ENCODE data around the gene EIF2S1. TPM values are rescaled to one million over a fixed set of nuclear protein-coding genes. Genes with fewer than 3 reads are reported as not detected.
"Not testable (repeated sequence)": the region's sequence is repeated elsewhere in the genome, so short reads cannot be mapped to it uniquely, and the experiment has no call there.

The EIF2S1 gene
- total RNA-seq: 94.2 TPM

DNA sequence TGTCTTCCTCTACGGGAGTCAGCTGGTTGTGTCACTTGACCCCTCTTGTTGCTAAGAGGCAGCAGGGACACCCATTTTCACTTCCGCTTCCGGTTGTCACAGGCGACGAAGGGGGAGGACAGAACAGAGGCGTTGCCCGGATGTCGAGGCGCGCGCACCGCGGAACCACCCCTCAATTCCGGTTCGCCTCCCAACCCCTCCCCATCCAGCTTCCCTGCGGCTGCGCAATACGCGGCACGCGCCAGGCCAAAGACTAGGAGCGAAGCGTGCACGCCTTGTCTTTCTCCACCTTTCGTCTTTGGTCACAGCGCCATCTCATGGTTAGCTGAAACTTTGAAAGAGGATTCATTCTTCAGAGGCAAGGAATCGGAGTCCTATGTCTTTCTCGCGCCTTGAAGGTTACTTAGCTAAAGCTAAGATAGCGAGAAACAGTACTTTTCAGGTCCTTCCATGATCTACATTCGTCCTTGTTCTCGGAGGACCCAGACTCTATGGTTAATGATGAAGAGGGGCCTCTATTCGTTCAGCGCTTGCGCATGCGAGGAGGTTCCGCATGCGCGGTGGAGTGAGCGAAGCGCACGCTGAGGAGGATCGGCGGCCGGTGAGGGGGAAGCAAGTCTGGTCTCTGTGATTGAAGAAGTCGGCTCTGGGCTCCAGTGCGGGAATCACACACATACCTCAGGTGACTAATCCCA lies at the start of gene EIF2S1, which contains the start of gene ATP6V1D:
Gene EIF2S1, plus strand, starts transcription at position 554 of the 695 bp plus-strand sequence. CDS start 4,440 bp downstream, outside the sequence.
Gene ATP6V1D, minus strand, starts transcription at position 30 of the 695 bp plus-strand sequence. CDS start 106 bp downstream, outside the sequence.
- peak; percentile 98 for ATAC-seq

DNA sequence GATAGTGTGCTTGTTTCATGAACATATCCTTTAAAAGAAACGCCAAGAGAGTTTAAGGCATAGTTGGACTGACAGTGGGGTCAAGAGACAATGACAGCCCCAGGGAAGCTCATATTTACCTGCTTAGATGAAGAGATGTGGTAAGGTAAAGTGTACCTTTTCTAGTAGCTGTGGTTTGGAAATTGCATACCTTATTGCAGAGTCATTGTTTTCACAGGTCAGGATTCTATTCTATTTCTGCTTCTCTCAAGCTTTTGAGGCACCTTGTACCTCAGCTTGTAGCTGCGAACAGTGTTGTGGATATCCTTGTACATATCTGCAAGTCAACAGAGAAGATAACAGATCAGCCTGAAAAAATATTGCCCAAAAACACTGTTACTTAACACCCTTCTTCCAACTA lies 48.3 kb upstream of the EIF2S1 start:
- no peak for ATAC-seq

DNA sequence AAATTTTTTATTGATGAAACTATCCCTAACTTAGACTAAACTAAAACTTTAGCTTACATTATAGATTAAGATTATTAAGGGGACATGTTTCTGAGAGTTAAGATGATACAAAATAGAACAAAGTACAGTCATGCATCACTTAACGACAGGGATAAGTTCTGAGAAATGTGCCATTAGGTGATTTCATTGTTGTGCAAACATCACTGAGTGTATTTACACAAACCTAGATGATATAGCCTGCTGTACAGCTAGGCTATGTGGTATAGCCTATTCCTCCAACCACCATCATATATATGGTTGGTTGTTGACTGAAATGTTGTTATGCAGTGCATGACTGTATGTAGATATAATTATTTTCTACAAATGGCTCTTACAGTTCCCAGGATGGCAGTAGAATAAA lies 47.0 kb upstream of the EIF2S1 start:
- no peak for ATAC-seq

DNA sequence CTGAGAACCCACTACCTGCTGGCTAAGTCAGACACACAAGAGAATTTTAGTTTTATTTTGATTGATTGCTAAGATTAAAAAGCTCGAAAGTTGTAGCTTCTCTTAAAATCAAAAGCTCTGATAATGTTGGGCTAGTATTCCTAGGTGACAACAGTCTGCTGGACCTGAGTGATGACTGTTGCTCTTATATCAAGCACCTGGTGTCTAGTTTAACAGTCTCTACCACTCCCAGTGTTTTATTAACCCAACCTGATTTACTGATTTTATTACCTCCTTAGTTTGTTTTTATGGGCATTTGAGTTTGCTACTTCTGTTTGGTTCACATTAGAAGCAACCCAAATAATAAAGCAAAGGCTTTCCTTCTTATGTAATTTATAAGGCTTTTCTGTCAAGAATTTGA lies 42.3 kb upstream of the EIF2S1 start:
- no peak for ATAC-seq

GRCh38 chr14:67319142-67319541 lies 41.0 kb upstream of the EIF2S1 start:
- no peak for ATAC-seq

DNA sequence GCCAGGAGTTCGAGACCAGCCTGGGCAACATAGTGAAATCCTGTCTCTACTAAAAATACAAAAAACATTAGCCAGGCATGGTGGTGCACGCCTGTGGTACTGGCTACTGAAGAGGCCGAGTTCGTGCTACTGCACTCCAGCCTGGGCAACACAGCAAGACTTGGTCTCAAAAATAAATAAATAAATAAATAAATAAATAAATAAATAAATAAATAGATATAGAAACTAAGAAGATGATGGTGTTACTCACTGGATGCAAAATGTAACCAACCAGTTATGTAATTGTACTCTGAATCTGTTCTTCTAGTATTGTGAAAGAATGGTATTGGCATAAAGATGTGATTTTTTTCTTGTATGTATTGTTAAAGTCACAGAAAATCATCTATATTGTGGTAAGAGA lies 30.5 kb upstream of the EIF2S1 start:
- ATAC-seq: not testable (repeated sequence)

DNA sequence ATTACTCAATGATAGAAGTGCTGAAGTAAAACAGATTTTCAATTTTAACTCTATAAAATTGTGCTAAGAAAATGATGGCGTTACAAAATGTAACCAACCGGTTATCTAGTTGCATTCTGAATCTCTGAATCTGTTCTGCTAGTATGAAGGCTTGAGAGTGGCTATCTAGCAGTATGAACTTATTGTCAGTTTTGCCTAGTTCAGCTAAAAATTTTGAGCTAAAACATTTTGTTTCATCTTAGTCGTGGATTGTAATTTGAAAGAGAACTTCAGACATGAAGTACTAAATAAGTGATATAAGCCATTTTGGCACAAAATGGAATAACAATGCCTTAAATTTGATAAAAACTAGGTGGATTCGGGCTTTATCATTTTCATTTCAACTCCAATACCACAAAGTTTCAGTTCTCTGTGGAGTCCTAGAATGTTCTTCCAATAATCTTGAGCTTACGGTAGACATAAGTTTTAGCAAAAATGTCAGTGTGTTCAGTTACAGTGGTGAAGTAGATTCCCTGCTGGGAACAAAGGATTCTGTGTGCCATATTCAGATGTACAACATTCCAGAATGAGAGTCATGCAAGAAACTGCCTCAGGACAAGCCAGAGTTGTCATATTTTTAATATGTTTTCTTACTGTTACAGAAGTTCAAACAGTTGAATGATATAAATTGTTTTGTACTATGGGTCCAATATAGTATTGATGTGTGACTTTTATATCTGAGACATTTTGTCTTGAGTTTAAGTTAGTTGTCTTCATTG lies 28.6 kb upstream of the EIF2S1 start:
- ATAC-seq: no peak

DNA sequence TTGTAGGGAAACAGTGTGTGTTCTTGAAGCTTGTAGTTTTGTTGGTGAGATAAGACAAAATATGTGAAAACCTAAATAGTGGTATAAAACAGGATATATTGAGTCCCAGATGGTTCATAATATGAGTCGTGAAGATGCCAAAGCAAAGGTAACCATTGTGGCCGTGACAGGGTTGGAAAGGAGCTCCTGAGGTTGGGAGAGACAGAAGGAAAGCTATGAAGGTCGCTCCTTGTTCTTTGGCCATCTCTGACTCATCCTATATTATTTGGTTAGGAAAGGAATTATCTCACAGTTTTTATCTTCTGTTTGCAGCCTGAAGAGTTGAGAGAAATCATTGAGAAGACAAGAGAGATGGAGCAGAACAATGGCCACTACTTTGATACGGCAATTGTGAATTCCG lies 27.7 kb upstream of the EIF2S1 start:
- ATAC-seq: no peak

GRCh38 chr14:67335781-67336180 lies 24.3 kb upstream of the EIF2S1 start:
- ATAC-seq: peak; percentile 29

DNA sequence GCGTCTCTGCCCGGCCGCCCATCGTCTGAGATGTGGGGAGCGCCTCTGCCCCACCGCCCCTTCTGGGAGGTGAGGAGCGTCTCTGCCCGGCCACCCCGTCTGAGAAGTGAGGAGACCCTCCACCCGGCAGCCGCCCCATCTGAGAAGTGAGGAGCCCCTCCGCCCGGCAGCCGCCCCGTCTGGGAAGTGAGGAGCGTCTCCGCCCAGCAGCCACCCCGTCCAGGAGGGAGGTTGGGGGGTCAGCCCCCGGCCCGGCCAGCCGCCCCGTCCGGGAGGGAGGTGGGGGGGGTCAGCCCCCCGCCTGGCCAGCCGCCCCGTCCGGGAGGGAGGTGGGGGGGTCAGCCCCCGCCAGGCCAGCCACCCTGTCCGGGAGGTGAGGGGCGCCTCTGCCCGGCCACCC lies 18.9 kb upstream of the EIF2S1 start:
- not testable (repeated sequence) for ATAC-seq

GRCh38 chr14:67343601-67344230 lies 16.4 kb upstream of the EIF2S1 start:
- peak; percentile 88 for ATAC-seq

- peak; percentile 90 for ATAC-seq
These were observed 14.5 kb upstream of the EIF2S1 start for GRCh38 chr14:67345583-67345982.

- no peak for ATAC-seq
These were observed 8.1 kb upstream of the EIF2S1 start for GRCh38 chr14:67352055-67352454.

DNA sequence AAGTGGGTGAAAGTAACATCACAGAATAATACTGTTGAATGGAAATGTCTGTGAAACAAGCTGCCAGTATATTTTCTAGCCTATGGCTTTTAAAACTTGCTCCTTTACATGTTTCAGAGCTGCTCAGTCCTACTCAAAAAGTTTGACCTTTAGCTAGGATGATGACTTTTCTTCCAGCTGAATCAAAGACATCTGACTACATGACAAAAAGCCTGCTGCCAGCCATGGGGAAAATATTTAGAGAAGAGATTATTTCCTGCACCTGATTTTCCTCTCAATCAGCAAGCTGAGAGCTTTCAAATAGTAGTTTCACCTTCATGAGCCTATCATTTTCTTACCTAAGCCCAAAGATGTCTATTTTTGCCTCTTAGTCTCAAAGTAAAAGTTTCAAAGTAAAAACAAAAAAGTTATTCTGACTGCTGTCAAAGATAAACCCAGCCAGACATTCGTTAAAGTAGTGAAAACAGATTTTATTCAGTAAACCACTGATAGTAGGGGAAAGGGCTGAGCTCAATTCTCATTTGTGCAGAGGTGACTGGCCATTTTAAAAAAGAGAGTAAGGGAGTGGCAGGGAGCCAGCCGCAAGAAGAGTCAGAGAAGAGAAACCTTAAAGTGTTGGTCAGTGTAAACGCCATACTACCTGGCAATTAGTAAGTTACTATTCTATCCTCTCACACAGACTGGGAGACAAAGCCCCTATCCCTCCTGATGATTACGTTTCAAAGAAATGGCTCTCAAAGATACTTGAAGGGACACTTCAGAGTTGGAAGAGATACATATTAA lies 2.8 kb upstream of the EIF2S1 start:
- ATAC-seq: no peak

DNA sequence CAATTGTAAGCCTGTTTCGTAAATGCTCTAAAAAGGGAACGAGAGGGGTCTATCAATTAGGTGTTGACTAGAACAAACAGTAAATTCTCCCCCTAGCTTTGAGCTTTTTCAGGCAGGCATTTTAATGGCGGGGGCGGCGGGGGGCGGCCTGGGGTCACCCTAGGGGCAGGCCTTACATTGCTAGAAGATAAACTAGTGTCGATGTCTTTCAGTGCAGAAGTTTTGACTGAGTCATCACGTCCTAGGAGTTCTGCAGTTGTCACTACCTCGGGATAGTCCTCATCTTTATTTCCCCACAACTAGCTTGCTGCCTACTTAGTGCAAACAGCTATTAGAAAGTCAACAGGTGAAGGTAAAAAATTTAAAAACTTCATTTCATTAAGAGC lies 2.2 kb upstream of the EIF2S1 start:
- ATAC-seq: no peak

- peak; percentile 12 for ATAC-seq
These were observed 979 bp upstream of the EIF2S1 start for GRCh38 chr14:67358924-67359774.

- peak; percentile 38 for ATAC-seq
These were observed 510 bp downstream of the EIF2S1 start for GRCh38 chr14:67360470-67361206.

DNA sequence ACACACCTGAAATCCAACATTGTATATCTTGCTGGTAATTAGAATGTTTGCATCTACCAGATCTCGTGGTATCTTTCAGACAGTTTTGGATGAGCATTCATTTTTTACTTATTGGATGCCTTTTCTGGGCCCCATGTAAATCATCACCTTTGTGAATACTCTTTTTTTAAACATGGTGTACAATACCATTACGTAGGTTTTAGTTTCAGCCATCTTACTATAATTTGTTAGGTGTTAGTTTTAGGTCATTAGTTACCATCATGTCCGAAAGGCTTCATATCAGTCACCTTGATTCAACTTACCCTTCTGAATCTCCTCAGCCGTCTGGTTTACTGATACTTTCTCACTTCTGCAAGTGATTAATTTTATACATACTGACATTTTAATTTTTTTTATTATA lies 5.3 kb downstream of the EIF2S1 start:
- ATAC-seq: no peak

GRCh38 chr14:67370830-67371229 lies 10.7 kb downstream of the EIF2S1 start:
- no peak for ATAC-seq

DNA sequence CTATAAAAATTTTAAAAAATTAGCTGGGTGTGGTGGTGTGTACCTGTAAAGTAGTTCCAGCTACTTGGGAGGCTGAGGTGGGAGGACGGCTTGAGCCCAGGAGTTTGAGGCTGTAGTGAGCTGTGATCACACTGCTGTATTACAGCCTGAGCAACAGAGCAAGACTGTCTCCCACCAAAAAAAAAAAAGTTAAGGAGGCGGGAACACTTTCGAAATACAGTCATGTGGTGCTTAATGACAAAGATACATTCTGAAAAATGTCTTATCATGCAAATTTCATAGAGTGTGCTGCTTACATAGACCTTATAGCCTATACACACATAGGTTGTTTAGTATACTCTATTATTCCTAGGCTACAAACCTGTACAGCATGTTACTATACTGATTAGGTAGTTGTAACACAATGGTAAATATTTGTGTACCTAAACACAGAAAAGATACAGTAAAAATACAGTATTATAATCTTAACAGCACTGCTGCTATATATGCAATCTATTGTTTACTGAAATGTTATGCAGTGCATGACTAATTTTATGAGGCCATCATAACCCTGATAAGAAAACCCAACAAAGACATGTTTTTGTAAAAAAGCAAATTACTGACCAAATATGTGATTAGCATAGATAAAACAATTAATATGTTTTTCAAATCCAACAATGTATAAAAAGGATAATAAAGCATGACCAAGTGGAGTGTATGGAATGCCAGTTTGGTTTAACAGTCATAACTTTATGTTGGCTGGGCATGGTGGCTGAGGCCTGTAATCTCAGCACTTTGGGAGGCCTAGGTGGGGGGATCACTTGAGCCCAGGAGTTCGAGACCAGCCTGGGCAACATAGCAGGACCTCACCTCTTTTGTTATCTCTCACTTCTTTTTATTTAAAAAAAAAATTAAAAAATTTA lies 11.4 kb downstream of the EIF2S1 start:
- ATAC-seq: no peak
